ENCODE data around the gene NFASC. TPM values are rescaled to one million over a fixed set of nuclear protein-coding genes. Genes with fewer than 3 reads are reported as not detected.

The NFASC gene
- total RNA-seq, result 11.6 TPM
- long read RNA-seq, partial matches to known transcripts, result 0 of 3 reads
- long read RNA-seq, other reads (novel, unspliced or antisense), result 3 of 3 reads

- no peak for ATAC-seq
- intact Hi-C loops (cut with micrococcal nuclease), result no loop called here
- no peak for DNase-seq
These were observed at the start of gene NFASC for GRCh38 chr1:204870160-204870912. NFASC (plus strand) TSS chr1:204870862; CDS start chr1:204944316, 73,454 bp downstream.

- intact Hi-C loops (cut with micrococcal nuclease), result no loop called here
- no peak for DNase-seq
- ATAC-seq, result peak; percentile 28
These were observed 49.2 kb upstream of the NFASC start for GRCh38 chr1:204821476-204821875.

- intact Hi-C loops (cut with micrococcal nuclease), result no loop called here
- DNase-seq, result no peak
- peak; percentile 8 for ATAC-seq
These were observed 48.7 kb upstream of the NFASC start for GRCh38 chr1:204821924-204822323.

GRCh38 chr1:204826970-204827369 lies 43.7 kb upstream of the NFASC start:
- ATAC-seq (no peak), DNase-seq (no peak)
- intact Hi-C loops (cut with micrococcal nuclease), result no loop called here

- intact Hi-C loops (cut with micrococcal nuclease), result no loop called here
- ATAC-seq (peak; percentile 98), DNase-seq (peak; percentile 88)
These were observed 42.3 kb upstream of the NFASC start for GRCh38 chr1:204828352-204828850.

GRCh38 chr1:204829133-204829825 lies 41.4 kb upstream of the NFASC start:
- DNase-seq (no peak), ATAC-seq (peak; percentile 17)
- intact Hi-C loops (cut with micrococcal nuclease), result no loop called here

- ATAC-seq (no peak), DNase-seq (no peak)
- intact Hi-C loops (cut with micrococcal nuclease), result no loop called here
These were observed 39.9 kb upstream of the NFASC start for GRCh38 chr1:204830747-204831146.

- DNase-seq (no peak), ATAC-seq (no peak)
- intact Hi-C loops (cut with micrococcal nuclease), result no loop called here
These were observed 39.5 kb upstream of the NFASC start for GRCh38 chr1:204831186-204831585.

- DNase-seq (no peak), ATAC-seq (no peak)
- intact Hi-C loops (cut with micrococcal nuclease), result no loop called here
These were observed 36.3 kb upstream of the NFASC start for GRCh38 chr1:204834336-204834735.

GRCh38 chr1:204834752-204835151 lies 35.9 kb upstream of the NFASC start:
- ATAC-seq, result no peak

GRCh38 chr1:204835737-204836136 lies 34.9 kb upstream of the NFASC start:
- no peak for DNase-seq
- intact Hi-C loops (cut with micrococcal nuclease), result no loop called here
- ATAC-seq, result no peak

More at GRCh38 chr1:204834752-204835151, 35.9 kb upstream of the NFASC start:
- DNase-seq, result no peak
- intact Hi-C loops (cut with micrococcal nuclease), result no loop called here

- DNase-seq, result no peak
- no peak for ATAC-seq
- intact Hi-C loops (cut with micrococcal nuclease), result no loop called here
These were observed 33.8 kb upstream of the NFASC start for GRCh38 chr1:204836856-204837255.

- peak; percentile 58 for ATAC-seq
- intact Hi-C loops (cut with micrococcal nuclease), result no loop called here
- no peak for DNase-seq
These were observed 33.1 kb upstream of the NFASC start for GRCh38 chr1:204837440-204838084.

- no peak for DNase-seq
- intact Hi-C loops (cut with micrococcal nuclease), result no loop called here
- ATAC-seq, result no peak
These were observed 29.3 kb upstream of the NFASC start for GRCh38 chr1:204841316-204841715.

- ATAC-seq (no peak), DNase-seq (no peak)
- intact Hi-C loops (cut with micrococcal nuclease), result no loop called here
These were observed 28.9 kb upstream of the NFASC start for GRCh38 chr1:204841798-204842197.

GRCh38 chr1:204842369-204842768 lies 28.3 kb upstream of the NFASC start:
- peak; percentile 84 for ATAC-seq
- DNase-seq, result no peak
- intact Hi-C loops (cut with micrococcal nuclease), result no loop called here

- intact Hi-C loops (cut with micrococcal nuclease), result no loop called here
- ATAC-seq (peak; percentile 64), DNase-seq (no peak)
These were observed 27.8 kb upstream of the NFASC start for GRCh38 chr1:204842892-204843291.

- ATAC-seq, result no peak
- intact Hi-C loops (cut with micrococcal nuclease), result no loop called here
- no peak for DNase-seq
These were observed 24.1 kb upstream of the NFASC start for GRCh38 chr1:204846546-204846945.

- no peak for ATAC-seq
- no peak for DNase-seq
- intact Hi-C loops (cut with micrococcal nuclease), result no loop called here
These were observed 22.1 kb upstream of the NFASC start for GRCh38 chr1:204848579-204848978.

GRCh38 chr1:204852854-204853253 lies 17.8 kb upstream of the NFASC start:
- ATAC-seq (no peak), DNase-seq (no peak)
- intact Hi-C loops (cut with micrococcal nuclease), result no loop called here

Data from left ventricle myocardium superior (tissue), 1 donor.